GM13976 (cell line): ENCODE results near the gene UGT1A6.

ENCODE experiments used
- DNase-seq: peaks from one replicate; pipeline ENCODE4 v3.0.0; 2012; ENCODE audit warnings: low spot score
- in situ Hi-C: fragments of 300-500 bp; cut with MboI; formaldehyde crosslinking; loops from one replicate; pipeline ENCODE4 v1.12.0; 2022; ENCODE audit warnings: low sequenced_read_pairs, mixed read lengths, inconsistent platforms; ENCODE audit not compliant: unreplicated experiment
- TF ChIP-seq, protein P1 (sequence below): IDR thresholded peaks from 2 replicates; pipeline ENCODE4 v1.5.1; 2012; ENCODE audit warnings: borderline replicate concordance, mild to moderate bottlenecking; ENCODE audit not compliant: insufficient read depth; ENCODE audit errors: extremely low read depth, missing control alignments, control extremely low read depth

UGT1A6 gene

DNA sequence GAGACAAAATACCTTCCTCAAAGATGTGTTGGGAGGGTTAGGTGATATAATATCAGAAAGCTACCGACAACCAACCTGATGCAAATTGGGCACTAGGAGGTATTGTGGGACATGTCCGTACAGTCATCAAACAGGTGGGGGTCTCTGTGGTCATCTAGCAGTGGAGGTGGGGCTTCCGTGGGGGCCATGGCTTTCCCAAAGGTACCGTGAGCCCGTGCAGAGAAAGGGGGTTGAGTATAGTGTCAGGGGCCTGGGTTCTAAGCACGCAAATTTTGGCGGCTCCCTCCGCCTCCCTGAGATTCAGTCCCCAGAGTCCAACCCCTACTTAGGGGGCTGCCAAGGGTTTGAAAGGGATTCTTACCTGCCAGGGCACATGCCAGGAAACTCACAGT is 129.0 kb downstream of the UGT1A6 start:
- in situ Hi-C loops: no loop called here
- no peak for DNase-seq
- TF ChIP-seq, protein P1, sequence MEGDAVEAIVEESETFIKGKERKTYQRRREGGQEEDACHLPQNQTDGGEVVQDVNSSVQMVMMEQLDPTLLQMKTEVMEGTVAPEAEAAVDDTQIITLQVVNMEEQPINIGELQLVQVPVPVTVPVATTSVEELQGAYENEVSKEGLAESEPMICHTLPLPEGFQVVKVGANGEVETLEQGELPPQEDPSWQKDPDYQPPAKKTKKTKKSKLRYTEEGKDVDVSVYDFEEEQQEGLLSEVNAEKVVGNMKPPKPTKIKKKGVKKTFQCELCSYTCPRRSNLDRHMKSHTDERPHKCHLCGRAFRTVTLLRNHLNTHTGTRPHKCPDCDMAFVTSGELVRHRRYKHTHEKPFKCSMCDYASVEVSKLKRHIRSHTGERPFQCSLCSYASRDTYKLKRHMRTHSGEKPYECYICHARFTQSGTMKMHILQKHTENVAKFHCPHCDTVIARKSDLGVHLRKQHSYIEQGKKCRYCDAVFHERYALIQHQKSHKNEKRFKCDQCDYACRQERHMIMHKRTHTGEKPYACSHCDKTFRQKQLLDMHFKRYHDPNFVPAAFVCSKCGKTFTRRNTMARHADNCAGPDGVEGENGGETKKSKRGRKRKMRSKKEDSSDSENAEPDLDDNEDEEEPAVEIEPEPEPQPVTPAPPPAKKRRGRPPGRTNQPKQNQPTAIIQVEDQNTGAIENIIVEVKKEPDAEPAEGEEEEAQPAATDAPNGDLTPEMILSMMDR: no peak

DNA sequence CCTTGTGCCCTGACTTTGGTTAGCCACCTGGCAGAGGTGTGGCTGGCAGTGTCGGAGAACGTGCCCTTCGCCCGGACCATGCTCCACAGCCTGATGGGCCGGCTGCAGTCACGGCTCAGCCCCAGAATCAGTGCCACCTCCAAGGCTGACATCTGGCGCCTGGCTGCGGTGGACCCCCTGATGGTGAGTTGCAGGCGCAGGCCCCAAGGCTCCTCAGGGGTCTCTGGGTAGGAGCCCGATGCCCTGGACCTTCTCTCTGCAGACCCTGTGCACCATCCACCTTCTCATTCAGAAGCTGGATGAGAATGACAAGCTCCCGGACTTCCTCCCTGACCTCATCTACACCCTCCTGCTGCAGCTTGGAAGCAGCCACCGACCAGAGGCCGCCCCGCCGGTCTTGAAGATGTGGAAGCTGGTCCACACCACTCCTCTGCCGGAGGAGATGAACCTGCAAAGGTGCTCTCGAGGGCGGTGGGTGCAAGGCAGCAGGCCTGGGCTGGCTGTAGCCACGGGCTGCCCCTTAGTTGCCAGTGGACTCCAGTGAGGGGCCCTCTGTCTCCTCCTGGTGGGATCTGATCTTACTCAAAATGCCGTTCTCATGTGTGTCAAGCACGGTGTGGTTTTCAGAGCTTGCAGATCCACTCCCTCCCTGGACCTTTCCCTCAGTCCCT is 129.5 kb downstream of the UGT1A6 start:
- in situ Hi-C loops: no loop called here
- TF ChIP-seq, protein P1: no peak
- DNase-seq: no peak
